Measurements from ENCODE around the gene CRKL. TPM values are rescaled to one million over a fixed set of nuclear protein-coding genes. Genes with fewer than 3 reads are reported as not detected.
"Not testable (repeated sequence)": the region's sequence is repeated elsewhere in the genome, so short reads cannot be mapped to it uniquely, and the experiment has no call there.

Gene CRKL
- total and polyA plus RNA-seq, 2 donors (not counting 1 experiment from before 2014, with no cell fraction given), result 17.1 to 76.7 TPM

- no peaks in the 10 kb centered on the region for H3K4me1 Mint-ChIP-seq
- peaks cover 6% of the 10 kb centered on the region for H3K27me3 Mint-ChIP-seq
- Histone ChIP-seq H3K4me1 (ENCODE audit: control insufficient read depth in 2 of 2, insufficient read depth in 2 of 2, low read length in 2 of 2) (no peaks in the 10 kb centered on the region), H2AFZ (ENCODE audit: insufficient read depth, low read depth, low read length, poor library complexity, severe bottlenecking) (no peak overlapping the region), H3K27me3 (replicated peaks in 1 of 4; ENCODE audit: control extremely low read depth in 1 of 4, control insufficient read depth in 3 of 4, insufficient read depth in 4 of 4, low read length in 3 of 4) (no peaks in the 10 kb centered on the region), H3K9me3 (ENCODE audit: control extremely low read depth in 1 of 3, control insufficient read depth in 2 of 3, insufficient read depth in 1 of 3, low read length in 2 of 3) (no peaks in the 10 kb centered on the region), H3K4me3 (ENCODE audit: control extremely low read depth in 1 of 5, extremely low read depth in 1 of 5, insufficient read depth in 1 of 5, low read depth in 2 of 5, low read length in 4 of 5) (no peak overlapping the region), H3K4me2 (replicated peaks; ENCODE audit: low read depth, low read length, poor library complexity, severe bottlenecking) (no peak overlapping the region), H3K79me2 (ENCODE audit: control insufficient read depth, insufficient read depth, low read length) (no peaks in the 10 kb centered on the region), H3K9ac (ENCODE audit: low read length) (no peak overlapping the region), H4K20me1 (ENCODE audit: control insufficient read depth, insufficient read depth, low read length, poor library complexity, severe bottlenecking) (no peaks in the 10 kb centered on the region), H3K36me3 (replicated peaks in 1 of 2; ENCODE audit: control extremely low read depth in 1 of 2, control insufficient read depth in 1 of 2, extremely low read depth in 1 of 2, insufficient read depth in 2 of 2, low read length in 1 of 2) (no peaks in the 10 kb centered on the region), H3K27ac (ENCODE audit: low read length in 2 of 2) (no peak overlapping the region)
- ATAC-seq (ENCODE audit: low read depth) (no peak), DNase-seq (no peak)
- no CpG with 5 or more reads among the region's 3 CpGs for WGBS (ENCODE audit: insufficient coverage)
- H3K27ac Mint-ChIP-seq, result no peak overlapping the region
- POLR2A ChIA-PET, result no interaction called here
- CTCF ChIA-PET, result no interaction called here
- no peak for TF ChIP-seq EZH2 (IDR thresholded peaks at IDR 0.05; ENCODE audit: borderline replicate concordance, insufficient read depth, low read depth, low read length, poor library complexity, severe bottlenecking)
- no peak for TF ChIP-seq CTCF (IDR thresholded peaks at IDR 0.05)
- intact Hi-C loops (cut with micrococcal nuclease), result no loop called here
- no peaks in the 10 kb centered on the region for H3K9me3 Mint-ChIP-seq (ENCODE audit: insufficient read depth)
- H3K4me3 Mint-ChIP-seq, result no peak overlapping the region
These were observed 10.8 kb upstream of the CRKL start for GRCh38 chr22:20906387-20906767.

- H4K20me1 ChIP-seq (ENCODE audit: control insufficient read depth, insufficient read depth, low read length, poor library complexity, severe bottlenecking); CTCF ChIA-PET; H3K27ac Mint-ChIP-seq; H3K4me2 ChIP-seq (replicated peaks; ENCODE audit: low read depth, low read length, poor library complexity, severe bottlenecking); H3K27me3 Mint-ChIP-seq; H3K4me1 ChIP-seq (ENCODE audit: control insufficient read depth in 2 of 2, insufficient read depth in 2 of 2, low read length in 2 of 2); ATAC-seq (ENCODE audit: low read depth); H3K4me3 ChIP-seq (ENCODE audit: control extremely low read depth in 1 of 5, extremely low read depth in 1 of 5, insufficient read depth in 1 of 5, low read depth in 2 of 5, low read length in 4 of 5); H3K9me3 ChIP-seq (ENCODE audit: control extremely low read depth in 1 of 3, control insufficient read depth in 2 of 3, insufficient read depth in 1 of 3, low read length in 2 of 3); H3K27ac ChIP-seq (ENCODE audit: low read length in 2 of 2); H3K4me1 Mint-ChIP-seq; H3K9ac ChIP-seq (ENCODE audit: low read length); H3K36me3 ChIP-seq (replicated peaks in 1 of 2; ENCODE audit: control extremely low read depth in 1 of 2, control insufficient read depth in 1 of 2, extremely low read depth in 1 of 2, insufficient read depth in 2 of 2, low read length in 1 of 2); H3K9me3 Mint-ChIP-seq (ENCODE audit: insufficient read depth); H2AFZ ChIP-seq (ENCODE audit: insufficient read depth, low read depth, low read length, poor library complexity, severe bottlenecking); H3K4me3 Mint-ChIP-seq; POLR2A ChIA-PET; H3K79me2 ChIP-seq (ENCODE audit: control insufficient read depth, insufficient read depth, low read length); DNase-seq; H3K27me3 ChIP-seq (replicated peaks in 1 of 4; ENCODE audit: control extremely low read depth in 1 of 4, control insufficient read depth in 3 of 4, insufficient read depth in 4 of 4, low read length in 3 of 4); intact Hi-C loops (cut with micrococcal nuclease): not testable (repeated sequence)
- WGBS (ENCODE audit: insufficient coverage), result 100% methylated on average over 2 of the region's 5 CpGs
These were observed 8.5 kb upstream of the CRKL start for GRCh38 chr22:20908717-20909116.
